Measurements from ENCODE around the gene NUP93. TPM values are rescaled to one million over a fixed set of nuclear protein-coding genes. Genes with fewer than 3 reads are reported as not detected.

Gene NUP93
- total RNA-seq, 1 experiment from 2014 or later, result 144 TPM

GRCh38 chr16:56732366-56732765 is 2.4 kb downstream of the NUP93 start:
- H3K27me3 ChIP-seq (ENCODE audit: insufficient read depth, low read length), result no peaks in the 10 kb centered on the region
- ChIA-PET RAD21 (ENCODE audit: low non-redundant PET in 1 of 2, low total read pairs in 2 of 2, uncharacterized antibody in 2 of 2, unreplicated experiment in 2 of 2) (no interaction called here), POLR2A (no interaction called here), CTCF (no interaction called here)
- H3K4me2 ChIP-seq (ENCODE audit: low read length), result 0 out of 2 replicates have a peak overlapping the region, but pooled peaks have one; percentile 97
- intact Hi-C loops (cut with micrococcal nuclease), result no loop called here
- H4K20me1 ChIP-seq (ENCODE audit: insufficient read depth), result no peaks in the 10 kb centered on the region; the same call in 1 of the 2 replicates
- H3K9me3 ChIP-seq (ENCODE audit: control insufficient read depth in 1 of 2, insufficient read depth in 1 of 2, low read depth in 1 of 2, low read length in 2 of 2), result no peaks in the 10 kb centered on the region
- ATAC-seq (no peak), DNase-seq (ENCODE audit: low read depth, low spot score) (no peak)
- peaks cover 74% of the 10 kb centered on the region for H3K79me2 ChIP-seq (ENCODE audit: insufficient read depth, low read length)
- no peak for TF ChIP-seq POLR2A (IDR thresholded peaks at IDR 0.05; ENCODE audit: borderline replicate concordance, extremely low read depth, insufficient read depth, insufficient read length)
- no peak for TF ChIP-seq CTCF (IDR thresholded peaks at IDR 0.05 in 2 of 3, conservative IDR thresholded peaks at IDR 0.05 in 1 of 3; ENCODE audit: borderline replicate concordance in 1 of 3, insufficient read depth in 1 of 3, low read depth in 2 of 3, low read length in 2 of 3)
- no peak for TF ChIP-seq EGR1 (IDR thresholded peaks at IDR 0.05; ENCODE audit: low read depth)
- TF ChIP-seq YY1 (IDR thresholded peaks at IDR 0.05; ENCODE audit: extremely low read depth, insufficient replicate concordance, low read depth, low read length), result no peak
- TF ChIP-seq ZBTB33 (IDR thresholded peaks at IDR 0.05; ENCODE audit: extremely low read depth, insufficient replicate concordance, low read length), result no peak
- no peak for TF ChIP-seq JUND (IDR thresholded peaks at IDR 0.05)
- TF ChIP-seq SP1 (IDR thresholded peaks at IDR 0.05; ENCODE audit: low read depth), result no peak
- TF ChIP-seq, protein P1, sequence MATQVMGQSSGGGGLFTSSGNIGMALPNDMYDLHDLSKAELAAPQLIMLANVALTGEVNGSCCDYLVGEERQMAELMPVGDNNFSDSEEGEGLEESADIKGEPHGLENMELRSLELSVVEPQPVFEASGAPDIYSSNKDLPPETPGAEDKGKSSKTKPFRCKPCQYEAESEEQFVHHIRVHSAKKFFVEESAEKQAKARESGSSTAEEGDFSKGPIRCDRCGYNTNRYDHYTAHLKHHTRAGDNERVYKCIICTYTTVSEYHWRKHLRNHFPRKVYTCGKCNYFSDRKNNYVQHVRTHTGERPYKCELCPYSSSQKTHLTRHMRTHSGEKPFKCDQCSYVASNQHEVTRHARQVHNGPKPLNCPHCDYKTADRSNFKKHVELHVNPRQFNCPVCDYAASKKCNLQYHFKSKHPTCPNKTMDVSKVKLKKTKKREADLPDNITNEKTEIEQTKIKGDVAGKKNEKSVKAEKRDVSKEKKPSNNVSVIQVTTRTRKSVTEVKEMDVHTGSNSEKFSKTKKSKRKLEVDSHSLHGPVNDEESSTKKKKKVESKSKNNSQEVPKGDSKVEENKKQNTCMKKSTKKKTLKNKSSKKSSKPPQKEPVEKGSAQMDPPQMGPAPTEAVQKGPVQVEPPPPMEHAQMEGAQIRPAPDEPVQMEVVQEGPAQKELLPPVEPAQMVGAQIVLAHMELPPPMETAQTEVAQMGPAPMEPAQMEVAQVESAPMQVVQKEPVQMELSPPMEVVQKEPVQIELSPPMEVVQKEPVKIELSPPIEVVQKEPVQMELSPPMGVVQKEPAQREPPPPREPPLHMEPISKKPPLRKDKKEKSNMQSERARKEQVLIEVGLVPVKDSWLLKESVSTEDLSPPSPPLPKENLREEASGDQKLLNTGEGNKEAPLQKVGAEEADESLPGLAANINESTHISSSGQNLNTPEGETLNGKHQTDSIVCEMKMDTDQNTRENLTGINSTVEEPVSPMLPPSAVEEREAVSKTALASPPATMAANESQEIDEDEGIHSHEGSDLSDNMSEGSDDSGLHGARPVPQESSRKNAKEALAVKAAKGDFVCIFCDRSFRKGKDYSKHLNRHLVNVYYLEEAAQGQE (IDR thresholded peaks at IDR 0.05; ENCODE audit: low read depth), result no peak
- no peak for TF ChIP-seq SRF (IDR thresholded peaks at IDR 0.05; ENCODE audit: low read depth)
- no peak overlapping the region for H3K9ac ChIP-seq (ENCODE audit: low read length)
- no peak overlapping the region for H2AFZ ChIP-seq (ENCODE audit: low read depth, low read length, poor library complexity, severe bottlenecking)
- no peak overlapping the region for H3K4me3 ChIP-seq (replicated peaks in 1 of 2; ENCODE audit: low read depth in 1 of 2, low read length in 2 of 2)
- no peaks in the 10 kb centered on the region; a peak in 1 of 4 replicates for H3K36me3 ChIP-seq (ENCODE audit: control insufficient read depth in 1 of 2, insufficient read depth in 2 of 2, low read length in 2 of 2)
- peaks cover 7 to 17% of the 10 kb centered on the region in 2 experiments; a peak in 3 of 4 replicates for H3K4me1 ChIP-seq (ENCODE audit: control insufficient read depth in 1 of 2, insufficient read depth in 2 of 2, low read length in 2 of 2)
- no TSS peak for BruUV-seq (replicated peaks)
- H3K9me2 ChIP-seq (ENCODE audit: insufficient read depth), result no peaks in the 10 kb centered on the region
- H3K27ac ChIP-seq (ENCODE audit: low read depth, low read length), result no peak overlapping the region

All from HCT116 (cell line).